ENCODE data around the gene FGF14. TPM values are rescaled to one million over a fixed set of nuclear protein-coding genes. Genes with fewer than 3 reads are reported as not detected.

The FGF14 gene
- total RNA-seq, 4 donors from 2014 or later: 0.36 to 1.9 (median 0.45) TPM

- no peak for DNase-seq (ENCODE audit: low spot score in 2 of 2)
- intact Hi-C loops (cut with DNase I; ENCODE audit: low total_unique reads): no loop called here
- no peak overlapping the region for H3K4me3 ChIP-seq (ENCODE audit: low read depth, poor library complexity, severe bottlenecking)
- 82 to 94% methylated on average over 3 of the region's 3 CpGs for WGBS, 2 donors
- TF ChIP-seq POLR2A (IDR thresholded peaks at IDR 0.05): no peak
- TF ChIP-seq CTCF (IDR thresholded peaks at IDR 0.05): no peak
These were observed 671.3 kb downstream of the FGF14 start for GRCh38 chr13:101730420-101731000.

- no peak for TF ChIP-seq POLR2A (IDR thresholded peaks at IDR 0.05)
- TF ChIP-seq CTCF (IDR thresholded peaks at IDR 0.05): no peak
- no peak overlapping the region for H3K4me3 ChIP-seq (ENCODE audit: low read depth, poor library complexity, severe bottlenecking)
- no peak for DNase-seq (ENCODE audit: low spot score in 2 of 2)
- 68 to 70% methylated on average over 3 of the region's 3 CpGs for WGBS, 2 donors
- intact Hi-C loops (cut with DNase I; ENCODE audit: low total_unique reads): no loop called here
These were observed 673.2 kb downstream of the FGF14 start for GRCh38 chr13:101728615-101729014.

- no peak for DNase-seq (ENCODE audit: low spot score in 2 of 2)
- intact Hi-C loops (cut with DNase I; ENCODE audit: low total_unique reads): no loop called here
- TF ChIP-seq POLR2A (IDR thresholded peaks at IDR 0.05) (no peak), CTCF (IDR thresholded peaks at IDR 0.05) (no peak)
- H3K4me3 ChIP-seq (ENCODE audit: low read depth, poor library complexity, severe bottlenecking): no peak overlapping the region
These were observed 673.8 kb downstream of the FGF14 start for GRCh38 chr13:101728021-101728420.

- intact Hi-C loops (cut with DNase I; ENCODE audit: low total_unique reads): no loop called here
These were observed 674.7 kb downstream of the FGF14 start for GRCh38 chr13:101727118-101727517.

GRCh38 chr13:101726681-101727080 is 675.2 kb downstream of the FGF14 start:
- TF ChIP-seq CTCF (IDR thresholded peaks at IDR 0.05): no peak
- no peak for DNase-seq (ENCODE audit: low spot score in 2 of 2)
- WGBS, 2 donors: 83 to 87% methylated on average over 2 of the region's 2 CpGs
- H3K4me3 ChIP-seq (ENCODE audit: low read depth, poor library complexity, severe bottlenecking): no peak overlapping the region
- intact Hi-C loops (cut with DNase I; ENCODE audit: low total_unique reads): no loop called here

More at GRCh38 chr13:101727118-101727517, 674.7 kb downstream of the FGF14 start:
- no peak overlapping the region for H3K4me3 ChIP-seq (ENCODE audit: low read depth, poor library complexity, severe bottlenecking)
- DNase-seq (ENCODE audit: low spot score in 2 of 2): no peak
- WGBS, 2 donors: 28 to 31% methylated on average over 1 of the region's 1 CpG
- TF ChIP-seq CTCF (IDR thresholded peaks at IDR 0.05) (no peak), POLR2A (IDR thresholded peaks at IDR 0.05) (no peak)

GRCh38 chr13:101718496-101718895 is 683.4 kb downstream of the FGF14 start:
- intact Hi-C loops (cut with DNase I; ENCODE audit: low total_unique reads): no loop called here
- no peak for TF ChIP-seq POLR2A (IDR thresholded peaks at IDR 0.05)
- no peak for TF ChIP-seq CTCF (IDR thresholded peaks at IDR 0.05)

More at GRCh38 chr13:101718496-101718895, 683.4 kb downstream of the FGF14 start:
- H3K4me3 ChIP-seq (ENCODE audit: low read depth, poor library complexity, severe bottlenecking): no peak overlapping the region
- WGBS, 2 donors: 83 to 84% methylated on average over 3 of the region's 3 CpGs
- no peak for DNase-seq (ENCODE audit: low spot score in 2 of 2)

Data from lower leg skin (tissue), 4 donors.